ENCODE results near the gene RGS13.
"Not testable (repeated sequence)": the region's sequence is repeated elsewhere in the genome, so short reads cannot be mapped to it uniquely, and the experiment has no call there.

The RGS13 gene

GRCh38 chr1:192678099-192678498 is 42.2 kb downstream of the RGS13 start:
- DNase-seq, result no peak

GRCh38 chr1:192682335-192682734 is 46.4 kb downstream of the RGS13 start:
- DNase-seq, result no peak

- DNase-seq, result not testable (repeated sequence)
Measured at GRCh38 chr1:192683081-192683480, 47.1 kb downstream of the RGS13 start.

- no peak for DNase-seq
Measured at GRCh38 chr1:192689459-192689858, 53.5 kb downstream of the RGS13 start.

GRCh38 chr1:192691041-192691440 is 55.1 kb downstream of the RGS13 start:
- no peak for DNase-seq

- no peak for DNase-seq
Measured at GRCh38 chr1:192696082-192696481, 60.1 kb downstream of the RGS13 start.

- no peak for DNase-seq
Measured at GRCh38 chr1:192697771-192698170, 61.8 kb downstream of the RGS13 start.

- no peak for DNase-seq
Measured at GRCh38 chr1:192698731-192699130, 62.8 kb downstream of the RGS13 start.

GRCh38 chr1:192700834-192701271 is 64.9 kb downstream of the RGS13 start:
- peak; percentile 89 for DNase-seq

- peak; percentile 68 for DNase-seq
Measured at GRCh38 chr1:192702212-192702902, 66.4 kb downstream of the RGS13 start.

- DNase-seq, result no peak
Measured at GRCh38 chr1:192703283-192704206, 67.6 kb downstream of the RGS13 start.

GRCh38 chr1:192705510-192705909 is 69.6 kb downstream of the RGS13 start:
- DNase-seq, result no peak

- DNase-seq, result no peak
Measured at GRCh38 chr1:192706936-192707335, 71.0 kb downstream of the RGS13 start.

- DNase-seq, result no peak
Measured at GRCh38 chr1:192707978-192708547, 72.1 kb downstream of the RGS13 start.

- peak; percentile 36 for DNase-seq
Measured at GRCh38 chr1:192709544-192709943, 73.6 kb downstream of the RGS13 start.

All from fibroblast of skin of back (primary cell).